Vagina (tissue), 2 donors: ENCODE results near the gene ESYT2.

Experiments used
- POLR2A ChIP-seq, 2 donors: fragments of 450-650 bp; IDR thresholded peaks; one replicate each; pipeline ENCODE4 v1.6.1; 2017; ENCODE audit warnings: antibody characterized with exemption in 2 of 2, mild to moderate bottlenecking in 2 of 2, moderate library complexity in 2 of 2
- TF ChIP-seq, protein P1 (sequence below), 3 experiments: fragments of 450-650 bp in 2 of 3; fragments of 200-600 bp in 1 of 3; sonication (generic) in 1 of 3; IDR thresholded peaks; one replicate each; pipeline ENCODE4 v1.5.1; 2017 to 2019; ENCODE audit warnings: antibody characterized with exemption in 3 of 3, mild to moderate bottlenecking in 2 of 3, moderate library complexity in 2 of 3

DNA sequence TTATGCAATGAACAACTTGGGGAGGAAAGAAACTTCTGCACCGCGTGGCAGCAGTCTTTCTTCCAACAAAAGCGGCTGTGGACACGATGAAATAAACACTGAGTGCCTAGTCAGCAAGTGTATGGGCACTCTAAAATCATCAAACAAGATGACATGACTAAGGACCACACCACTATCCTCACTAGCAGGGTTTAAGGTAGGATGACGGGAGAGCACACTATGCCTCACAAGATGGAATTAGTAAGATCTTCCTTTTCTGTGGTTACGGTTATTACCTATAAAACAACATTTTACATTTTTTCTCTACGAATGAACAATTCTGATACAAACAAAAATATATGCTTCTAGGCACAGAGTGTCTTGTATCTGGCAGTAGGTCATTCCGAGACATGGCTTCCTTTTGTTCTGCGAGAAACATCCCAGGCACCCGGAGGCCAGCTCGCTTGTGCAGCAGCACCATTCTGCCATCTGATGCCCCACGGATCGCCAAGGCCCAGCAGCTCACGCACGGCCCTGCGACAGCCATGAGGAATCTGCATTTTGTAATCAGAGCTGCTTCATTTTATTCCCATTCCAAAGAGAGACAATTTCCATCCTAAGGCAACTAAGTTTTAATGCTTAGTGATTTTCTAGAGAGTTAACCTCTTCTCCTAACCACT is 70.6 kb downstream of the ESYT2 start:
- TF ChIP-seq, protein P1, sequence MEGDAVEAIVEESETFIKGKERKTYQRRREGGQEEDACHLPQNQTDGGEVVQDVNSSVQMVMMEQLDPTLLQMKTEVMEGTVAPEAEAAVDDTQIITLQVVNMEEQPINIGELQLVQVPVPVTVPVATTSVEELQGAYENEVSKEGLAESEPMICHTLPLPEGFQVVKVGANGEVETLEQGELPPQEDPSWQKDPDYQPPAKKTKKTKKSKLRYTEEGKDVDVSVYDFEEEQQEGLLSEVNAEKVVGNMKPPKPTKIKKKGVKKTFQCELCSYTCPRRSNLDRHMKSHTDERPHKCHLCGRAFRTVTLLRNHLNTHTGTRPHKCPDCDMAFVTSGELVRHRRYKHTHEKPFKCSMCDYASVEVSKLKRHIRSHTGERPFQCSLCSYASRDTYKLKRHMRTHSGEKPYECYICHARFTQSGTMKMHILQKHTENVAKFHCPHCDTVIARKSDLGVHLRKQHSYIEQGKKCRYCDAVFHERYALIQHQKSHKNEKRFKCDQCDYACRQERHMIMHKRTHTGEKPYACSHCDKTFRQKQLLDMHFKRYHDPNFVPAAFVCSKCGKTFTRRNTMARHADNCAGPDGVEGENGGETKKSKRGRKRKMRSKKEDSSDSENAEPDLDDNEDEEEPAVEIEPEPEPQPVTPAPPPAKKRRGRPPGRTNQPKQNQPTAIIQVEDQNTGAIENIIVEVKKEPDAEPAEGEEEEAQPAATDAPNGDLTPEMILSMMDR (IDR thresholded peaks at IDR 0.05) = no peak
- no peak for TF ChIP-seq POLR2A (IDR thresholded peaks at IDR 0.05)
